CD14-positive monocyte (primary cell): Measurements from ENCODE around the gene SOS1. TPM values are rescaled to one million over a fixed set of nuclear protein-coding genes. Genes with fewer than 3 reads are reported as not detected.
A peak's percentile ranks its signal among the peaks of the same experiment; 100 is the strongest.

Experiments
- DNase-seq, 3 donors: peaks; one replicate each; pipeline ENCODE4 v3.0.0-alpha.2; 2011 to 2022
- H2AFZ ChIP-seq: 2 replicates; pipeline ENCODE4 v1.6.0; 2012; ENCODE audit warnings: mild to moderate bottlenecking, low read depth, low read length, inconsistent platforms; ENCODE audit not compliant: insufficient read depth, poor library complexity, severe bottlenecking
- H3K27ac ChIP-seq, 2 donors: 1 replicate in 1 of 2; 2 replicates in 1 of 2; pipeline ENCODE4 v1.5.1; 2012 to 2013; ENCODE audit warnings: low read length in 2 of 2, control low read depth in 1 of 2, inconsistent platforms in 1 of 2, low read depth in 1 of 2, mild to moderate bottlenecking in 1 of 2
- H3K27me3 ChIP-seq, 2 donors: one replicate each; pipeline versions ENCODE4 v1.6.0 to v1.6.1; 2011 to 2013; ENCODE audit warnings: low read length in 2 of 2; ENCODE audit not compliant: control insufficient read depth in 2 of 2, insufficient read depth in 2 of 2
- H3K36me3 ChIP-seq, 2 donors: replicated peaks in 1 of 2; 1 replicate in 1 of 2; 2 replicates in 1 of 2; pipeline versions ENCODE4 v1.5.1 to v1.6.1; 2012 to 2013; ENCODE audit warnings: low read length in 2 of 2, control low read depth in 1 of 2, inconsistent platforms in 1 of 2, mild to moderate bottlenecking in 1 of 2; ENCODE audit not compliant: insufficient read depth in 2 of 2, control insufficient read depth in 1 of 2
- H3K4me1 ChIP-seq, 2 donors: 1 replicate in 1 of 2; 2 replicates in 1 of 2; pipeline versions ENCODE4 v1.5.1 to v1.6.1; 2012 to 2013; ENCODE audit warnings: low read length in 2 of 2, control low read depth in 1 of 2, inconsistent platforms in 1 of 2, mild to moderate bottlenecking in 1 of 2, moderate library complexity in 1 of 2; ENCODE audit not compliant: insufficient read depth in 2 of 2, control insufficient read depth in 1 of 2
- H3K4me2 ChIP-seq: replicated peaks from 2 replicates; pipeline ENCODE3; 2012; ENCODE audit warnings: low read length, moderate library complexity, mild to moderate bottlenecking; ENCODE audit not compliant: poor library complexity, severe bottlenecking; ENCODE audit errors: extremely low read depth
- H3K4me3 ChIP-seq, 3 experiments: fragments of 200-600 bp in 1 of 3; sonication (generic) in 1 of 3; replicated peaks in 1 of 3; 1 replicate in 2 of 3; 2 replicates in 1 of 3; pipeline ENCODE4 v1.5.1; 2011 to 2013; ENCODE audit warnings: low read length in 3 of 3, mild to moderate bottlenecking in 3 of 3, control low read depth in 2 of 3, low read depth in 2 of 3, inconsistent platforms in 1 of 3, moderate library complexity in 1 of 3
- H3K79me2 ChIP-seq: 2 replicates; pipeline ENCODE4 v1.6.0; 2012; ENCODE audit warnings: mild to moderate bottlenecking, control low read depth, inconsistent platforms, low read length, moderate library complexity; ENCODE audit not compliant: insufficient read depth
- H3K9ac ChIP-seq: 2 replicates; pipeline ENCODE4 v1.6.0; 2017; ENCODE audit warnings: low read length, mild to moderate bottlenecking; ENCODE audit not compliant: insufficient read depth, poor library complexity, severe bottlenecking
- H3K9me3 ChIP-seq, 2 donors: replicated peaks in 1 of 2; 1 replicate in 1 of 2; 2 replicates in 1 of 2; pipeline versions ENCODE4 v1.5.1 to v1.6.1; 2012 to 2013; ENCODE audit warnings: low read length in 2 of 2, control low read depth in 1 of 2; ENCODE audit not compliant: control insufficient read depth in 1 of 2, insufficient read depth in 1 of 2
- H4K20me1 ChIP-seq: 2 replicates; pipeline ENCODE4 v1.6.0; 2012; ENCODE audit warnings: mild to moderate bottlenecking, low read length, control low read depth, moderate library complexity; ENCODE audit not compliant: insufficient read depth
- H3K27ac Mint-ChIP-seq, 7 donors: one replicate each; pipeline ENCODE4 v1.8.0; 2020; ENCODE audit warnings: mild to moderate bottlenecking in 7 of 7, mixed read lengths in 7 of 7, moderate library complexity in 6 of 7, inconsistent platforms in 2 of 7
- H3K27me3 Mint-ChIP-seq, 3 donors: one replicate each; pipeline ENCODE4 v1.8.0; 2021 to 2022; ENCODE audit warnings: low read depth in 3 of 3, mild to moderate bottlenecking in 3 of 3, mixed read lengths in 3 of 3, moderate library complexity in 3 of 3, inconsistent platforms in 1 of 3
- H3K36me3 Mint-ChIP-seq, 2 donors: one replicate each; pipeline ENCODE4 v1.8.0; 2020; ENCODE audit warnings: mixed read lengths in 2 of 2, inconsistent platforms in 1 of 2, mild to moderate bottlenecking in 1 of 2
- H3K4me1 Mint-ChIP-seq: one replicate; pipeline ENCODE4 v1.8.0; 2020; ENCODE audit warnings: mild to moderate bottlenecking, mixed read lengths
- H3K4me3 Mint-ChIP-seq, 2 donors: one replicate each; pipeline ENCODE4 v1.8.0; 2020; ENCODE audit warnings: mild to moderate bottlenecking in 2 of 2, mixed read lengths in 2 of 2, moderate library complexity in 1 of 2
- H3K9me3 Mint-ChIP-seq, 7 donors: one replicate each; pipeline ENCODE4 v1.8.0; 2020 to 2022; ENCODE audit warnings: mixed read lengths in 7 of 7, mild to moderate bottlenecking in 6 of 7, moderate library complexity in 6 of 7, inconsistent platforms in 2 of 7
- CTCF ChIP-seq: fragments of 200-600 bp; IDR thresholded peaks from one replicate; pipeline ENCODE4 v1.8.0; 2022; ENCODE audit warnings: antibody characterized with exemption, mild to moderate bottlenecking
- WGBS: methylation state at CpG from one replicate; pipeline ENCODE4 v1.1.5; 2013; ENCODE audit warnings: missing lambda C conversion rate; ENCODE audit not compliant: insufficient coverage; 5-methylcytosine and 5-hydroxymethylcytosine counted together
- intact Hi-C, 2 donors: fragments of 100-400 bp; cut with micrococcal nuclease; formaldehyde crosslinking; loops; one replicate each; pipeline versions ENCODE4 v1.15.0 to v1.15.1; 2023
- polyA plus RNA-seq, 3 donors: library from polyadenylated mRNA; depleted of rRNA in 1 of 3; unstranded in 2 of 3; stranded (reverse) in 1 of 3; fragments of 300-500 nt in 2 of 3; fragments of >200 nt in 1 of 3; fragmentation: Illumina TruSeq in 2 of 3; gene quantifications; 1 replicate in 2 of 3; 2 replicates in 1 of 3; pipeline ENCODE4 v1.2.3, GENCODE V29; 2012 to 2021

Gene SOS1
- polyA plus RNA-seq, 3 donors = 5.3 to 15.6 (median 7.7) TPM

DNA sequence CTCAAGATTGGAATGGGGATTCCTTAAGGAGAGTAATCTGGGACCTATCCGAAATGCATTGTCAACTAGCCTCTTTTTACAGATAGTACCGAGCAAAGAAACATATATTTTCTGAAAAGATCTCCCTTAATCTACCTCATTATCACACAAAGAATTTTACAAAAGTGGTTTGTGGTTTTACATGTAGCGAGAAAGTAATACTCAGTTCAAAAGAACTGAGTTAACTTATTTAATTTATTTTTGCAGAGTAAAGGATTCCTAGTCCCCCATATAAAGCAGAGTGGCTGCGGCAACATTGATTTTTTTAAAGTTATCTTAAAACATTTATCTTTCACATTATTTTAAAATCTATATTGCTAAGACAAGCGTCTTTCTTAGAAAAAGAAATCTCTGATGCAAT lies 15.9 kb upstream of the SOS1 start:
- Histone ChIP-seq H3K9ac (no peak overlapping the region), H3K4me2 (no peak overlapping the region), H3K27me3 (no peaks in the 10 kb centered on the region), H3K9me3 (no peaks in the 10 kb centered on the region), H2AFZ (no peak overlapping the region), H3K27ac (no peak overlapping the region), H3K4me3 (no peak overlapping the region), H3K79me2 (no peaks in the 10 kb centered on the region), H4K20me1 (no peaks in the 10 kb centered on the region), H3K4me1 (peaks cover 20 to 28% of the 10 kb centered on the region in 2 donors), H3K36me3 (no peaks in the 10 kb centered on the region)
- peaks cover 36% of the 10 kb centered on the region for H3K4me1 Mint-ChIP-seq
- WGBS = no CpG with 5 or more reads among the region's 5 CpGs
- H3K9me3 Mint-ChIP-seq = no peaks in the 10 kb centered on the region
- intact Hi-C loops = no loop called here
- H3K36me3 Mint-ChIP-seq = no peaks in the 10 kb centered on the region
- no peak overlapping the region for H3K27ac Mint-ChIP-seq
- no peak overlapping the region for H3K4me3 Mint-ChIP-seq
- H3K27me3 Mint-ChIP-seq = peaks cover 0 to 1% (median 0%) of the 10 kb centered on the region in 3 donors
- DNase-seq = no peak
- TF ChIP-seq CTCF = no peak

- H3K9ac ChIP-seq = no peak overlapping the region
- peak overlapping the region in 1 of 7 donors; percentile 53 for H3K27ac Mint-ChIP-seq
- intact Hi-C loops = no loop called here
- H3K9me3 Mint-ChIP-seq = no peaks in the 10 kb centered on the region
- H3K9me3 ChIP-seq = no peaks in the 10 kb centered on the region
- peaks cover 0 to 1% (median 0%) of the 10 kb centered on the region in 3 donors for H3K27me3 Mint-ChIP-seq
- no peak overlapping the region for H3K4me3 Mint-ChIP-seq
- peaks cover 10 to 17% of the 10 kb centered on the region in 2 donors for H3K4me1 ChIP-seq
- no peak overlapping the region for H3K4me3 ChIP-seq
- no peaks in the 10 kb centered on the region for H3K36me3 Mint-ChIP-seq
- no peaks in the 10 kb centered on the region for H3K79me2 ChIP-seq
- no peaks in the 10 kb centered on the region for H4K20me1 ChIP-seq
- no peaks in the 10 kb centered on the region for H3K27me3 ChIP-seq
- no peak for DNase-seq
- no peak overlapping the region for H3K4me2 ChIP-seq
- no peak for TF ChIP-seq CTCF
- no peaks in the 10 kb centered on the region for H3K36me3 ChIP-seq
- peaks cover 27% of the 10 kb centered on the region for H3K4me1 Mint-ChIP-seq
- no peak overlapping the region for H3K27ac ChIP-seq
- no peak overlapping the region for H2AFZ ChIP-seq
- 69% methylated on average over 2 of the region's 5 CpGs for WGBS
Measured at GRCh38 chr2:39135690-39136259, 14.9 kb upstream of the SOS1 start.
